ENCODE results near the gene ARFIP2.
"Not testable (repeated sequence)": the region's sequence is repeated elsewhere in the genome, so short reads cannot be mapped to it uniquely, and the experiment has no call there.

The ARFIP2 gene, protein sequence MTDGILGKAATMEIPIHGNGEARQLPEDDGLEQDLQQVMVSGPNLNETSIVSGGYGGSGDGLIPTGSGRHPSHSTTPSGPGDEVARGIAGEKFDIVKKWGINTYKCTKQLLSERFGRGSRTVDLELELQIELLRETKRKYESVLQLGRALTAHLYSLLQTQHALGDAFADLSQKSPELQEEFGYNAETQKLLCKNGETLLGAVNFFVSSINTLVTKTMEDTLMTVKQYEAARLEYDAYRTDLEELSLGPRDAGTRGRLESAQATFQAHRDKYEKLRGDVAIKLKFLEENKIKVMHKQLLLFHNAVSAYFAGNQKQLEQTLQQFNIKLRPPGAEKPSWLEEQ

DNA sequence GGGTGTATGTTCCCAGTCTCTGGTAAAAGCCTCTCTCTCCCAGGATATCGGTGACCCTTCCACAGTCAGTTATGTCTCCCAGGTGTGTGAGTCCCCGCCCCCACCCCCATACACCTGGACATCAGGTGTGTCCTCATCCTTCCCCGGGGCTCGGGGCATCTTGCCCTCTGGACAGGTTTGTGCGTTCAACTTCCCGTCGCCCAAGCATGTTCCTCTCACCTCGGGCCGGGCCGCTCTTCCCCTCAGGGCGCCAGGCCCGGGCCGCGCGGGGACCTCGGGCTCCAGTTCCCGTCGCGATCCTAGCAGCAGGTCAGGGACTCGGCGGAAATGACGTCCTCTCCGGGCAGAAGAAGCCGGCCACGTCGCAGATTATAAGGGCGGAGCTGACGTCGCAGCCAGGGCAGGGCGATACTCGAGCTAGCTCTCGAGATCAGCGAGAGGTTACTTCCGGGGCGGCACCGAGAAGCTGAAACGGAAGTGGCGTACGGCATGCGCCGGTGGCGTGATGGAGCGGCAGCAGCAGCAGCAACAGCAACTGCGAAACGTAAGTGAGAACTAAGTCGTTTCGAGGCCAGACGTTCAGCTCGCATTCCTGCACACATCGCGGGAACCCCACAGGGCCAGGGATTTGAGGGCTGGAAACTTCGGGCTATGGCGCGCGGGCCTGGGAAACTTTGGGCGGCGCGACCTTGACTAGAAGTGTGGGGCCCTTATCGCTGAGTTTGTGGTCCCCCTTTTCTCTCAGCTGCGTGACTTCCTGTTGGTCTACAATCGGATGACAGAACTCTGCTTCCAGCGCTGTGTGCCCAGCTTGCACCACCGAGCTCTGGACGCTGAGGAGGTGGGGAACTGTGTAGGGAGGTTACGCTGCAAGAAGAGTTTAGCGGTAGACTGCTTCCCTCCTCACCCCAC is at the start of gene ARFIP2, which contains the start of gene TIMM10B:
Gene ARFIP2 (minus strand): TSS at position 320 of the 912 bp plus-strand sequence. CDS start 910 bp downstream, outside the sequence.
Gene TIMM10B (plus strand): TSS at position 490 of the 912 bp plus-strand sequence. CDS start 16 bp downstream, at position 506.
- DNase-seq (ENCODE audit: low spot score) = peak; percentile 100

DNA sequence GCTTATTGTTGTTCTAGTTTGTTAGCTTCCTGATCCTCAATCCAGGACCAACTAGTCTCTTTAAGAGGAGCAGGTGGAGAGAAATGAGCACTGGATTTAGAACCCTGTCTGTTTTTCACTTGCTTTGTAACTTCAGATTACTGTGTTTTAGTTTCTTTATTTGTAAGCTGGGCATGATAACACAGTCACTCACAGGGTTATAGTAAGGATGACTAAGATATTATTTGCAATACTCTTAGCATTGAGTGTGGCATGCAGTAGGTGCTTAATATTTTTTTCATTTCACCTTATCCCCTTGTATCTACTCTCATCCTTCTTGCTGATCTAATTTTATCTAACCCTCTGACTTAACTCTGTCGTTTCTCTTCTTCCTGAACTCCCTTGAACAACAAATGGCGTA is 49.7 kb upstream of the ARFIP2 start:
- DNase-seq (ENCODE audit: low spot score) = no peak

DNA sequence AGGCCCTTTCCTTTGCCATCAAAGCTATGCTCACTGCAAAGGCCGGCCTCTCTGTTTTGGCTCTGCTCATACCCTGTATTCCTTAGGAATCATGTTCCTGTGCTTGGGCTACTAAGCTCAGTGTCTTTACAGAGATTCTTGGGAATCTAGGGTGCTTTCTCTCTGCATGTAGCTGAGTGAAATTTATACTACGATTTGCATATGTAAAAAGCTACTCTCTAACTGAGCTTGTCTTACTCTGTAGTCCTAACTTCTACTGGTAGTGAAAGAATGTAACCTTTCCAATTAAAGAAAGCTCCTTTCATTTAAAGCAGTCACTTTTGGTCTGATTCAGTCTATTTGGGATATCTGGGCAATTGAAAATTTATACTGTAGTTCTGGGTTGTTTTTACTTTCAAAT is 48.1 kb upstream of the ARFIP2 start:
- DNase-seq (ENCODE audit: low spot score) = no peak

DNA sequence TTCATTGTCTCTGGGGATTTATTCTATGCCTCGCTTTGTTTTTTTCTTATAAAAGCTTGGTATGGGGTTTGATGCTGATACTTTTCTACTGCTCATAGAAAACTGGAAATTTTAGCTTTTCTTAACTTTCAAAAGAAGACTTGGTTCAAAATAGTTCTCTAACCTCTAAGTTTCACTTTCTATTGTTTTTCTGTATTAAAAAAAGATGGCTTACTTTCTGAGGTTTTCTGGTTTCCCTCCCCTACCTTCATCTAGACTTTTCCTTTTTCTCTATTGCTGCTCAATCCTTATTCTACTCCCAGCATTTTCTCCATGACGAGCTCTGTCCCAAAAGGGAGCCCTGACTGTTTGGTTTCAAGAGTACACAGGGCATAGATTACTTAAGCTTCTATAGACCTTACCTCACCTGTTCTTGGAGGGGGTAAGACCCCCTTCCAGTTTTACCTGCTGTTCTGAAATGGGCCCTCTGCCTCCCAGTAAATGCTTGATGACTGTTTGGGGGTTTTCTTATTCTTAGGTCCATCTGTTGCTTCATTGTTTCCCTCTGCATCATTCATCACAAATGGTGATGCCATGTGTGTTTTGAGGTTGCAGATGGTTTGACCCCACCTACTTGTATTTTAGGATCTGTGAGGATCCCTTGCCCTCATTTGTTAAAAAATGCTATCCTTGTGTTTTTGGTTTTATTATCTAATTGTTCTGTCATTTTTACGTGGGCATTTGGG is 45.4 kb upstream of the ARFIP2 start:
- no peak for DNase-seq (ENCODE audit: low spot score)

DNA sequence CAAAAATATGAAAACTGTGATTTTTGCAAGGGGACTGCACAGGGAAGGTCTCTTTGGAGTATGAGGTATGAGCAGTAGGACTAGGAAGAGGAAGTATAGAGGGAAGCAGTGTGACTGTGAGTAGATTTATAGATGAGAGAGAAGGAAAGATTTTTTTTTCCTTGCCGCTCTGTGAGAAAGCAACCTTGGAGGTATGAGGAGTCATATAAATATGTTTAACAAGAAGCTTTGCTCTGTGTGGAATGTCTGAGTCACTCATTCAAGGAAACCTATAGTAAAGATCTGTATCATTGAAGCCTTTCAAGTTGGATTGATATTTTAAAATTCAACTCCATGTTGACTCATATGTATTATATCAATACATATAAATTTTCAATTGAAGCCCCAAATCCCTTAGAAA is 42.1 kb upstream of the ARFIP2 start:
- DNase-seq (ENCODE audit: low spot score) = no peak

DNA sequence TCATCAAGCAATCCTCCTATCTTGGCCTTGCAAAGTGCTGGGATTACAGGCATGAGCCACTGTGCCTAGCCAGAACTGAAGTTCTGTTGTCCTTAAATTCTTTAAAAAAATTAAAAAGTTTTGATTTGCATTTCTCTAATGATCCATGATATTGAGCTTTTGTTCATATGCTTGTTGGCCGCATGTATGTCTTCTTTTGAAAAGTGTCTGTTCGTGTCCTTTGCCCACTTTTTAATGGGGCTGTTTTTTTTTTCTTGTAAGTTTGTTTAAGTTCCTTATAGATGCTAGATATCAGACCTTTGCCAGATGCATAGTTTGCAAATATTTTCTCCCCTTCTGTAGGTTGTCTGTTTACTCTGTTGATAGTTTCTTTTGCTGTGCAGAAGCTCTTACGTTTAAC is 40.8 kb upstream of the ARFIP2 start:
- not testable (repeated sequence) for DNase-seq (ENCODE audit: low spot score)

DNA sequence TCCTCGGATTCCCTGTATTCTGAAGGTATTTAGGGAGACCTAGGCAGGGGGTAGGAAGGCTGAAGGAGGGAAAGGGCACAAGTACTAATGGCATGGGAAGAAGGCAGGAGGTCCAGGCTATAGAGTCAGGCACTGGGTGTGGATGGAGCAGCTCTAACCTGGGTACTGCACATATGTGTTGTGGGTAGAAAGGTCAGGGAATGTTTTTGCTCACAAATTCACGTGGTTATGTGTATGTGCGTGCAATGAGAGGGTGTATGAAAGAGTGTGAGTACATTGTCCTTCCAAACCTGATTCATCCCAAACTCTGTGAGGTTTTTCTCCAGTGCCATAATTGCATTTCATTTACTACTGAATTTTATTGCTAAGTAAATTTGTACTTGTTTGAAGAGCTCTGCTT is 39.1 kb upstream of the ARFIP2 start:
- DNase-seq (ENCODE audit: low spot score) = no peak

DNA sequence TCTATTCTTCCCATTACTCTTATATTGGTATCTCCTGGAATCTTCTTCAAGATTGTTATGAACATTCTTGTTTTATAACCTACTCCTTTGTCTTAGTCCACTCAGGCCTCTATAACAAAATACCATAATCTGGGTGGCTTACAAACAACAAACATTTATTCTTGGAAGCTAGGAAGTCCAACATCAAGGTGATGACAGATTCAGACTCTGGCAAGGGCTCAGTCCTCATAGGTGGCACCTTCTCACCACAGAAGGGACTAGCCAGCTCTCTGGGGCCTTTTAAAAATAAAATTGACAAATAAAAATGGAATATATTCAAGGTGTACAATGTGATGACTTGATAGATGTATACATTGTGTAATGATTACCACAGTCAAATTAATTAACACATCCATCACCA is 35.7 kb upstream of the ARFIP2 start:
- no peak for DNase-seq (ENCODE audit: low spot score)

DNA sequence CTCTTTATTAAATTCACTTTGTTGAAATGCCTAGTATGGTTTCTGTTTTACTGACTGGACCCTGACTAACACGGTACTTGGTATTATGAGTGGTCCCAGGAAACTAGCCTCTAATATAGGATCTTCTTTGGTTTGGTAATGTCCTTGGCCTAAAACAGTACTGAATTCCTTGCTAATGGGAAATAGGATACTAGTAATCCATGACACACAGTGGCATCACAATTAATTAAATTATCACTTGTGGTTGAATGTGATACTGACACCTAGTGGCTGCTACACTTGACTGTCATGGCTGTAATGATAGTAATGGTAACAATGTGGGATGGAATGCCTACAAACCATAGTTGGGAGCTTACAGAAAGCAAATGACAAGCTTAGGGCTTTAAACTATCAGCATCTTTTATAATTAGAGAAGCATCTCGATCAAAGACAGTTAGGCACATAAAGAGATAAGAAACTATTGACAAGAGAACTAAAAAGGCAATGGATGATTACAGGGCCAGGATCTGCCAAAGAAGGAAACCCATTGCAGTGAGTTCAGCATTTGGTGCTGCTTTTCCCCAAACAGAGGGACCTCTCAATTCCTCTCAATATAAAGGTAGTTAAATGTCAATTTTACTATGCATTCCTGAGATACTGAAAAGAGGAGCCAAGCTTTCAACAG is 24.6 kb upstream of the ARFIP2 start:
- peak; percentile 77 for DNase-seq (ENCODE audit: low spot score)

DNA sequence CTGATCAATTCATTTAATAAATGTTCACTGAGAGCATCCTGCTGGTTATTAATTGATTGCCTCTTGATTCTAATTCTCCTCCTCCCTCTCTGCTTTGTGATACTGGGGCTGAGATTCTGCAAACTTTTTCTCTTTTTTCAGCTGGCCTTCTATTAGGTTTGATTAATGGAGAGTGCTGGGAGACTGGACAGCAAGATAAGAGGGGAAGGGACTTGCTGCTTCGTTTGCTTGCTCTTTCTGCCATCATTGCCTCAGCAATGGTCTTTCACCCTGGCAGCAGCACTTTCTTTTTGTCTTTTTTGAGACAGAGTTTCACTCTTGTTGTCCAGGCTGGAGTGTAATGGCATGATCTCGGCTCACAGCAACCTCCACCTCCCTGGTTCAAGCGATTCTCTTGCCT is 23.0 kb upstream of the ARFIP2 start:
- DNase-seq (ENCODE audit: low spot score) = no peak

DNA sequence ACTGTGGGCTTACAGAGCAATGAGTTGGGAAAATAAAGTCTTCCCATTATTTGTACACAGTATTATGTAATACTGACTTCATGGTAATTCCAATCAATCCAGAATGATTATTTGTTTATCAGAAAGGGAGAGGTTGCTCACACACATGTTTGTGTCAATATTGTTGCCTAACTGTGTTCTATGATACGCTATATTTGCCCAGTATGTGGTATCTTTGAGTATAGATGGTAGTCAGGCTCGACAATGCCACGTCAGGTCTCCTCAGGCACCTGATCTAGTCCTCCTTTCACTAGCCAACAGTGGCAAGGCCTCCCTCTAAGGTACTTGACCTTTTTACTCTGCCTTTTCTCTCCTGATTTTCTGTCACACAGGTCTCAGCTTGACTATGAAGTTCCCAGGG is 21.3 kb upstream of the ARFIP2 start:
- no peak for DNase-seq (ENCODE audit: low spot score)

DNA sequence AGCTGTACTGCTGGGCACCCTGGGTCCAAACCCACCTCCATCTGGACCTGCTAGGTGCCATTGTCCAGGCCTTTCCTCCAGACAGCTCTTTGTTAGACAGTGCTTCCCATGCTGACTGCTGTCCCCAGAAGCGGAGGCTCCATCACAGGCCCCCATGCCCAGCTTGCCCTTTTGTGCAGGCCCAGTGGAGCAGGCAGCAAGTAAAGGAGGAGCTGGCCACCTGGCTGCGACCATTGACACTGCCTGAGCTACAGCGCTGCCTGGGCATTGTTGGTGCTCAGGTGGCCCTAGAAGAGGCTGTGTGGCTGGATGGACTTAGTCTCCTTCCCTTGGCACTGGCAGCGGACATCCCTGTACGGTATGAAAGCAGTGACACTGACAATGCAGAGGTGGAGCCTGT is 17.4 kb upstream of the ARFIP2 start:
- DNase-seq (ENCODE audit: low spot score) = no peak

DNA sequence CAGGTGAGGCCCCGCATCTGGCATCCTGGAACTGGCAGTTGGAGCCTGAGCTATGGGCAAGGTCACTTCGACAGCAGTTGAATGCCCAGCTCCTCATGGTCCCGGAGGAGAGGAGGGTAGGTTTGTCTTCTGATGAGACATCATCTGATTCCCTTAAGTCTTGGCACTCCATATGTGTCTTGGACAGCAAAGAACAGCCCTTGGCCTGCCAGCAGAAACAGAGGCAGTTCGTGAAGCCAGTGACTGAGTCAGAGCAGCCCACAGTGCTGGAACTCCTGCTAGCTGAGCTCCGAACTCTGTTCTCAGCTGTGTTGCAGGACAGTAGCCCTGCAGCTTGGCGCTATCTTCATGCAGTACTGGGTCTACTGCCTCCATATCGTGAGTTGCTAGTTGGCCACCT is 17.0 kb upstream of the ARFIP2 start:
- no peak for DNase-seq (ENCODE audit: low spot score)

DNA sequence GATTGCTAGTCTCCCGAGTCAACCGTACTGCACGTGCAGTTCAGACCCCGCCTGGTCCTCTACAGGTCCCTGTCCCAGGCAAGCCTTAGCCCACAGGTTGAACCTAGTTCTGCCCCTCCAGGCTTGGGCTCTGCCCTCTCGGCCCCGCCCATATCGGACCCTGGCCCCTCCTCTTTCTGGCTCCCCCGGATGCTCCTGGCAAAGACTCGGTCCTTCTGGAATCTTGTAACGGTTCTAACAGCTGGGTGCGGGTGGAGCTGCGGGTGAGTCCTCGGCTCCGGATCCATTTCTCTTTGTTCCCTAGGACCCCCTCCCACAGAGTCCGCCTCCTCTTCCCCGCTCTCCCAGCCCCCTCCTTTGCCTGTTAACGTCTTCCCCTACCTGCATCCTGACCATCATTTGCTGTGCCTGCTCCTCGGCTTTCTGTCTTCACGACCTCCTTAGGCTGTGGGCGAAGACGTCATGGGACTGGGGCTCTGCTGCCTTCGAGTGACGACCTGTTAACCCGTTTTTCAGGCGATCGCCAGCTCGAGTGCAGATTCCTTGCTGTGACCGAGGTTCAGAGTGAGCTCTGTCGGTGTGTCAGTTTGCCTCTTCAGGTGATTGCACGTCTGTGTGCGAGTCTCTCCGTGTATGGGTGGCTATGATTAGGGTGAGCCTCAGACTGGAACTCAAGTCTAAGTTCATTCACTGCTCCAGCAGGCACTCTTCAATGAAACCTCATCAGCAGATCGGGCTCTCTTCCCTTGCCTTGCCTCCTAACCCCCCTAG is 16.1 kb upstream of the ARFIP2 start, which contains the start of gene DNHD1:
Gene DNHD1 (plus strand): TSS at position 212 of the 771 bp plus-strand sequence. CDS start 936 bp downstream, outside the sequence.
- no peak for DNase-seq (ENCODE audit: low spot score)

DNA sequence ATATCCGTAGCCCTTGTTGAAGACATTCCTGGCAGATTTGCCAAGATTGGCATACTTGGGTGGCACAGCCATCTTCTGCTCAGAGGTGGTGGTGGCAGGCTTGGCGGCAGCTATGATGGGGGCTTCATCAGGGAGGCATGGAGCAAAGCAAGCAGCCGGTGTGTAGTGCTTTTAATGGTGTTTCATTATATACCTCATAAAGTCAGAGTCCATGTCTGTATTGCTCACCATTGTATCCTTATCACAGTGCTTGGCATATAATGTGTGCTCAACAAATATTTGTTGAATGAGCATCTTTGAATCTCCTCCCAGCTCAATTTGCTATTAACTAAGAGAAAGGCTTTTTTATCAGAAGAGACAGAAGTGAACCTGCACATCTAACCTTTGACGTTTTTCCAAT is 8.2 kb upstream of the ARFIP2 start:
- DNase-seq (ENCODE audit: low spot score) = no peak

DNA sequence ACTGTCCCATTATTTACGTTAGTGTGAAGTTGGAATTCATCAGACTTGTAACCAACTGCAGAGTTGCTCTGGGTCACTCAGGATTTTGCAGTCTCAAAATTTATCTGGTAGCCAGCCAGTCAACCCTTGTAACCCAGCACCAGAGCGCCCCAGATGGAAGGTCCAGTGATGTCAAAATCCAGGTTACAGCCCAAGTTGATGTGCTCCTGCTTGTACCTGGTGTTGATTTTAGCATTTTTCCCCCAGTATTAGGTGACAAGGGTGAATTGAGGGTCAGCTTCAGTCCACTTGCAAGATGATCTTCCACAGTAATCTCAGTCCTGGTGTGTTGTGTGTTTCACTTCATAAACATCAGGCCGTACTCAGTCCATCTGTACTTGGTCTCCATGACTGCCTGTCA is 7.7 kb upstream of the ARFIP2 start:
- no peak for DNase-seq (ENCODE audit: low spot score)

DNA sequence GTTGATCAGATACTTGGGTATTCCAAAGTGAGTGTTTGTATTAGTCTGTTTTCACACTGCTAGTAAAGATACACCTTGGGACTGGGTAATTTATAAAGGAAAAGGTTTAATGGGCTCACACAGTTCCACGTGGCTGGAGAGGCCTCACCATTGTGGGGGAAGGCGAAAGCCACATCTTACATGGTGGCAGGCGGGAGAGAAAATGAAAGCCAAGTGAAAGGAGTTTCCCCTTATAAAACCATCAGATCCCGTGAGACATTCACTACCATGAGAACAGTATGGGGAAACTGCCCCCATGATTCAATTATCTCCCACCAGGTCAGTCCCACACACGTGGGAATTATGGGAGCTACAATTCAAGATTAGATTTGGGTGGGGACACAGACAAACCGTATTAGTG is 7.2 kb upstream of the ARFIP2 start:
- no peak for DNase-seq (ENCODE audit: low spot score)

DNA sequence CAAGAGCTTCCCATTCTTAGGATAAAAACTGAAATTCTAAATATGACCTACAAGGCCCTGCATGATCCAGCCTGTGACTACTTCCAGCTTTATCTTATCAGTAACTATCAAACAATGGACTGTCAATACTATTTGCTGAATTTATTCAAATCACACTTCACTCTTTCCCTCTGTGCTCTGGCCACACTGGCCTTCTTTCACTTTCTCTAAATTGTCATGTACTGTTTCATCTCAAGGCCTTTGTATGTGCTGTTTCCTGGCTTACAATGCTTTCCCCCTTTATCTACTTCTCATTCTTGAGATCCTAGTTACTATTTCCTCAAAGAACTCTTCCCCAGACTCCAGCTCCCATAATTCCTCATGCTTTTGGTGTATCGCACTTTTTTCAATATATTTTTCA is 5.8 kb upstream of the ARFIP2 start:
- DNase-seq (ENCODE audit: low spot score) = no peak

DNA sequence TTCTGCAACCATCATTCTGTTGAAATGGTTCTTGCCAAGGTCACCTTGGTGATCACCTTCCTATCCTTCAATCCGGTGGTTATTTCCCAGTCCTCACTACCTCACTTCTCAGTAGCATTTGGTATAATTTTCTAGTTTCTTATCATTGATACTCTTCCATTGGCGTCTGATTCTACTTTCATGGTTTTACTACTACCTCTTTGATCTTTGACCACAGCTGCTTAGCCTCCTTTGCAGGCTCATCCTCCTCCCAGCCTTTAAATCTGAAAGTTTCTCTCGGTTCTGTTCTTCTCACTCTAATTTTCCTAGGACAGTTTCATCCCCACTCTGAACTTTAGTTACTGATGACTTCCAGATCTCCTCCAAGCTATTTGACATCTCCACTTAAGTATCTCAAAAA is 5.1 kb upstream of the ARFIP2 start:
- no peak for DNase-seq (ENCODE audit: low spot score)

DNA sequence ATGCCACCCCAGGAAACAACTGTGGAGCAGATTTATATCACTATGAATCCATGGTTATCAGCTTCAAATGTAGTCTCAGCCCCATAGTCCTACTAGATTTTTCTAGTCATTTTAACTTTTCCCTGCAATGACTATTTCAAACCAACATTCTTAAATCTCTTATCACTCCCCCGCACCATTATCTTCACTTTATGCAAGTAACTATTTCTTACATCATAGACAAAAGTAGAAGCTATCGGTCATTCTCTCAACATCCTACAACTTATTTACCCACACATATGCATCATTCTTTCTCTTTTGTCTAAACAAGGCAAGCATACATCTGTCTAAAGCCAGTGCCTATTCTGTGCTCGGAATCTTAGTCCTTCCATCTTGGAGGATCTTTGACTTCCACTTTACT is 4.5 kb upstream of the ARFIP2 start:
- no peak for DNase-seq (ENCODE audit: low spot score)

DNA sequence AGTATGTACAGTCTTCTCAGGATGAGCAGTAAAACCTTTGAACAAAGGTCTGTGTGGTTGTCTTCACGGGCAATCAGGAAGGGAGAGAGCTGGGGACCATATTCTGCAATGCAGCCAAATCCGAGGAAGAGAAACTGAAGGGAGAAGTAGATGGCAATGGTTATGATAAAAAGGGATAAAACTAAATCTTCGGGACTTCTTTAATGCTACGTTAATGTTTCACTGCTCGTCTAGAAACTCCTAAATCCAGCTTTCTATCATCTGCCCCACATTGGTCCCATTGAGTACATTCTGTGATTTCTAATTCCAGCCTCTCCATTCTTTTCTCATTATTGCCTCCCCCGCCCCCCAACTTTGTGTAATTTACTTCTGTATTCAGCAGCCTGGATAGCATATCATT is 1.9 kb upstream of the ARFIP2 start:
- no peak for DNase-seq (ENCODE audit: low spot score)
